Upper lobe of right lung (tissue), 1 donor: Measurements from ENCODE around the gene ZMYM2. TPM values are rescaled to one million over a fixed set of nuclear protein-coding genes. Genes with fewer than 3 reads are reported as not detected.

Experiments used
- ATAC-seq: fragments of 200-7000 bp; cut with Tn5 transposase; one replicate; pipeline ENCODE4 v1.9.1; 2020; ENCODE audit warnings: mild to moderate bottlenecking, moderate library complexity
- DNase-seq: peaks from one replicate; pipeline ENCODE4 v3.0.0-alpha.2; 2020
- H3K27ac ChIP-seq: fragments of 200-600 bp; one replicate; pipeline ENCODE4 v1.8.0; 2022
- H3K27me3 ChIP-seq: fragments of 200-600 bp; one replicate; pipeline ENCODE4 v1.8.0; 2022; ENCODE audit warnings: mild to moderate bottlenecking
- H3K36me3 ChIP-seq: fragments of 200-600 bp; one replicate; pipeline ENCODE4 v1.8.0; 2022
- H3K4me1 ChIP-seq: fragments of 200-600 bp; one replicate; pipeline ENCODE4 v1.8.0; 2022
- H3K4me3 ChIP-seq: fragments of 200-600 bp; one replicate; pipeline ENCODE4 v1.8.0; 2022; ENCODE audit warnings: mild to moderate bottlenecking
- H3K9me3 ChIP-seq: fragments of 200-600 bp; one replicate; pipeline ENCODE4 v1.8.0; 2022
- CTCF ChIP-seq: fragments of 200-600 bp; IDR thresholded peaks from one replicate; pipeline ENCODE4 v1.8.0; 2022; ENCODE audit warnings: antibody characterized with exemption
- intact Hi-C: fragments of 100-400 bp; cut with DNase I; formaldehyde crosslinking; loops from one replicate; pipeline ENCODE4 v1.11.0; 2022
- total RNA-seq: library from RNA; stranded (reverse); fragmentation: NEBNext Ultra II Directional; extraction: Animal tissue kit (Norgen Biotek cat#: 25700); gene quantifications from one replicate; pipeline ENCODE4 v1.2.1, GENCODE V29; 2021
- donor health status: DM: no; HTN: yes; CAD: no; lungs with severe emphysema.

The ZMYM2 gene
- total RNA-seq, 1 donor from 2014 or later: 64.3 TPM

- intact Hi-C loops: no loop called here
Measured at GRCh38 chr13:20127562-20128458, 169.3 kb downstream of the ZMYM2 start.

GRCh38 chr13:20128459-20128931 lies 170.0 kb downstream of the ZMYM2 start:
- DNase-seq (peak; percentile 76), ATAC-seq (peak; percentile 69)
- Histone ChIP-seq H3K4me1 (peaks cover 9% of the 10 kb centered on the region), H3K27ac (peak overlapping the region; percentile 84), H3K27me3 (peaks cover 30% of the 10 kb centered on the region), H3K4me3 (peak overlapping the region; percentile 67), H3K9me3 (no peaks in the 10 kb centered on the region), H3K36me3 (no peaks in the 10 kb centered on the region)
- peak; percentile 30 for TF ChIP-seq CTCF
- intact Hi-C loops: no loop called here

More at GRCh38 chr13:20127562-20128458, 169.3 kb downstream of the ZMYM2 start:
- no peaks in the 10 kb centered on the region for H3K9me3 ChIP-seq
- no peaks in the 10 kb centered on the region for H3K36me3 ChIP-seq
- ATAC-seq (peak; percentile 91), DNase-seq (peak; percentile 88)
- peak overlapping the region; percentile 84 for H3K27ac ChIP-seq
- peaks cover 9% of the 10 kb centered on the region for H3K4me1 ChIP-seq
- peak overlapping the region; percentile 67 for H3K4me3 ChIP-seq
- peaks cover 24% of the 10 kb centered on the region for H3K27me3 ChIP-seq
- peak; percentile 39 for TF ChIP-seq CTCF

- Histone ChIP-seq H3K4me3 (no peak overlapping the region), H3K27ac (no peak overlapping the region), H3K9me3 (no peaks in the 10 kb centered on the region), H3K27me3 (peaks cover 35% of the 10 kb centered on the region), H3K36me3 (no peaks in the 10 kb centered on the region), H3K4me1 (peaks cover 9% of the 10 kb centered on the region)
- ATAC-seq: no peak
- TF ChIP-seq CTCF: no peak
- peak; percentile 47 for DNase-seq
- intact Hi-C loops: no loop called here
Measured at GRCh38 chr13:20129076-20129475, 170.5 kb downstream of the ZMYM2 start.

- no peaks in the 10 kb centered on the region for H3K9me3 ChIP-seq
- intact Hi-C loops: no loop called here
- H3K36me3 ChIP-seq: no peaks in the 10 kb centered on the region
- peaks cover 9% of the 10 kb centered on the region for H3K4me1 ChIP-seq
- DNase-seq (no peak), ATAC-seq (no peak)
- H3K27me3 ChIP-seq: peaks cover 36% of the 10 kb centered on the region
- H3K4me3 ChIP-seq: no peak overlapping the region
- no peak for TF ChIP-seq CTCF
- H3K27ac ChIP-seq: no peak overlapping the region
Measured at GRCh38 chr13:20130012-20130411, 171.5 kb downstream of the ZMYM2 start.

GRCh38 chr13:20130652-20131051 lies 172.1 kb downstream of the ZMYM2 start:
- peaks cover 9% of the 10 kb centered on the region for H3K4me1 ChIP-seq
- no peak for ATAC-seq
- DNase-seq: no peak
- H3K27me3 ChIP-seq: peaks cover 37% of the 10 kb centered on the region
- H3K4me3 ChIP-seq: no peak overlapping the region
- no peaks in the 10 kb centered on the region for H3K9me3 ChIP-seq
- no peaks in the 10 kb centered on the region for H3K36me3 ChIP-seq
- TF ChIP-seq CTCF: no peak
- H3K27ac ChIP-seq: no peak overlapping the region
- intact Hi-C loops: no loop called here
